Kidney epithelial cell (primary cell): ENCODE data around the gene PJA2. TPM values are rescaled to one million over a fixed set of nuclear protein-coding genes. Genes with fewer than 3 reads are reported as not detected.

Source experiments
- DNase-seq: peaks from one replicate; pipeline ENCODE4 v3.0.0-alpha.2; 2010; ENCODE audit warnings: low read depth
- H3K27me3 ChIP-seq: 2 replicates; pipeline ENCODE4 v1.6.0; 2011; ENCODE audit warnings: low read length; ENCODE audit not compliant: control insufficient read depth, insufficient read depth
- H3K36me3 ChIP-seq: 2 replicates; pipeline ENCODE4 v1.5.1; 2011; ENCODE audit warnings: low read length; ENCODE audit not compliant: control insufficient read depth, insufficient read depth
- H3K4me3 ChIP-seq: 2 replicates; pipeline ENCODE4 v1.5.1; 2011; ENCODE audit warnings: low read depth, mild to moderate bottlenecking, control low read depth, low read length
- CTCF ChIP-seq: IDR thresholded peaks from 2 replicates; pipeline ENCODE4 v1.5.1; 2011; ENCODE audit warnings: mild to moderate bottlenecking, moderate library complexity, low read length, control low read depth, inconsistent platforms; ENCODE audit not compliant: insufficient read depth, poor library complexity, severe bottlenecking
- total RNA-seq: library from RNA; depleted of rRNA; stranded (reverse); fragments of >200 nt; gene quantifications from 2 replicates; pipeline ENCODE4 v1.2.3, GENCODE V29; 2015

PJA2 gene
- total RNA-seq, 1 donor from 2014 or later = 69.9 TPM

GRCh38 chr5:109334056-109334455 lies 75.7 kb downstream of the PJA2 start:
- H3K4me3 ChIP-seq = no peak overlapping the region
- no peak for TF ChIP-seq CTCF
- H3K27me3 ChIP-seq = no peaks in the 10 kb centered on the region
- no peak for DNase-seq
- no peaks in the 10 kb centered on the region for H3K36me3 ChIP-seq

- no peak for DNase-seq
- Histone ChIP-seq H3K4me3 (no peak overlapping the region), H3K27me3 (no peaks in the 10 kb centered on the region), H3K36me3 (no peaks in the 10 kb centered on the region)
- no peak for TF ChIP-seq CTCF
These were observed 80.2 kb downstream of the PJA2 start for GRCh38 chr5:109329333-109330237.

GRCh38 chr5:109328626-109329025 lies 81.1 kb downstream of the PJA2 start:
- TF ChIP-seq CTCF = no peak
- peaks cover 2% of the 10 kb centered on the region for H3K36me3 ChIP-seq
- H3K27me3 ChIP-seq = no peaks in the 10 kb centered on the region
- no peak overlapping the region for H3K4me3 ChIP-seq
- DNase-seq = no peak

- DNase-seq = no peak
- TF ChIP-seq CTCF = no peak
- no peak overlapping the region for H3K4me3 ChIP-seq
- no peaks in the 10 kb centered on the region for H3K27me3 ChIP-seq
- peaks cover 2% of the 10 kb centered on the region for H3K36me3 ChIP-seq
These were observed 82.2 kb downstream of the PJA2 start for GRCh38 chr5:109327570-109327969.

GRCh38 chr5:109326919-109327318 lies 82.9 kb downstream of the PJA2 start:
- TF ChIP-seq CTCF = no peak
- H3K36me3 ChIP-seq = peaks cover 2% of the 10 kb centered on the region
- H3K27me3 ChIP-seq = no peaks in the 10 kb centered on the region
- DNase-seq = no peak
- H3K4me3 ChIP-seq = no peak overlapping the region

- no peak for TF ChIP-seq CTCF
- no peak overlapping the region for H3K4me3 ChIP-seq
- no peak for DNase-seq
- peaks cover 2% of the 10 kb centered on the region for H3K36me3 ChIP-seq
- no peaks in the 10 kb centered on the region for H3K27me3 ChIP-seq
These were observed 84.3 kb downstream of the PJA2 start for GRCh38 chr5:109325456-109325855.
